ENCODE measurements around the gene SPOPL.
"Not testable (repeated sequence)": the region's sequence is repeated elsewhere in the genome, so short reads cannot be mapped to it uniquely, and the experiment has no call there.

SPOPL gene

GRCh38 chr2:138501425-138502254 is at the start of gene SPOPL:
TSS of gene SPOPL (plus strand) at chr2:138501770. CDS start at chr2:138550217, 48,447 bp downstream.
- peak within 1 kb of the TSS; percentile 81 for H3K27ac ChIP-seq
- TF ChIP-seq, protein P1, sequence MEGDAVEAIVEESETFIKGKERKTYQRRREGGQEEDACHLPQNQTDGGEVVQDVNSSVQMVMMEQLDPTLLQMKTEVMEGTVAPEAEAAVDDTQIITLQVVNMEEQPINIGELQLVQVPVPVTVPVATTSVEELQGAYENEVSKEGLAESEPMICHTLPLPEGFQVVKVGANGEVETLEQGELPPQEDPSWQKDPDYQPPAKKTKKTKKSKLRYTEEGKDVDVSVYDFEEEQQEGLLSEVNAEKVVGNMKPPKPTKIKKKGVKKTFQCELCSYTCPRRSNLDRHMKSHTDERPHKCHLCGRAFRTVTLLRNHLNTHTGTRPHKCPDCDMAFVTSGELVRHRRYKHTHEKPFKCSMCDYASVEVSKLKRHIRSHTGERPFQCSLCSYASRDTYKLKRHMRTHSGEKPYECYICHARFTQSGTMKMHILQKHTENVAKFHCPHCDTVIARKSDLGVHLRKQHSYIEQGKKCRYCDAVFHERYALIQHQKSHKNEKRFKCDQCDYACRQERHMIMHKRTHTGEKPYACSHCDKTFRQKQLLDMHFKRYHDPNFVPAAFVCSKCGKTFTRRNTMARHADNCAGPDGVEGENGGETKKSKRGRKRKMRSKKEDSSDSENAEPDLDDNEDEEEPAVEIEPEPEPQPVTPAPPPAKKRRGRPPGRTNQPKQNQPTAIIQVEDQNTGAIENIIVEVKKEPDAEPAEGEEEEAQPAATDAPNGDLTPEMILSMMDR (conservative IDR thresholded peaks at IDR 0.05): peak; percentile 30
- TF ChIP-seq ZFX (IDR thresholded peaks at IDR 0.05): no peak

GRCh38 chr2:138452324-138452723 is 49.2 kb upstream of the SPOPL start:
- no peak overlapping the region for H3K27ac ChIP-seq
- TF ChIP-seq ZFX (IDR thresholded peaks at IDR 0.05): no peak
- TF ChIP-seq, protein P1 (conservative IDR thresholded peaks at IDR 0.05): no peak

DNA sequence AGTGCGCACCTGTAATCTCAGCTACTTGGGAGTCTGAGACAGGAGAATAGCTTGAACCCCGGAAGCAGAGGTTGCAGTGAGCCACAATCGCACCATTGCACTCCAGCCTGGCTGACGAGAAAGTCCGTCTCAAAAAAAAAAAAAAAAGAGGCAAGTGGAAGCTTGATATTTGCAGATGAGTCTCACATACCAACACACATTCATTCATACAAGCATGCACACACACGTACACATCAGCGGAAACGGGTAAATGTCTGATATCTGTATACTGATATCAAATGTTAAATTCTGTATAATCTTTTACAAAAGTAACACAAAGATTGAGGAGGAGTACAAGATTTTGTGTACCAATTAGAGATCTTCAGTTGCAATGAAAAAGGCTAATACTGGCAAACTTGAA is 47.8 kb upstream of the SPOPL start:
- no peak overlapping the region for H3K27ac ChIP-seq
- TF ChIP-seq, protein P1 (conservative IDR thresholded peaks at IDR 0.05): no peak
- TF ChIP-seq ZFX (IDR thresholded peaks at IDR 0.05): no peak

DNA sequence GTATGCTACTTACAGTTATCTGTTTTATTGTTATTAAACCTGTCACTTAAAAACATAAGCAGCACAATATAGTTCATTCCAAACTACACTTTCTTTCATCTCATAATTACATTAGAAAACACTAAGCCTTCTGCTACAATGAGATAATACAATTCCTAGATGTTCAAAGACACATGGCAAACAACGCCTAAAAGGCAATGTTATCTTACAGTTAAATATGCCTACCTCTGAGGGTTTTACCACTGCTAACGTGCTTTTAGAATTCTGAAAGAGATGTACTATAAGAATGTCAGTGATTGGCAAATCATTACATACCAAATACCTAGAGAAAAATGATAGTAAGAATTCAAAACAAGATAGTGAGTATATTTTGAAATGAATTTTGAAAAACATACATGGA is 46.8 kb upstream of the SPOPL start:
- no peak overlapping the region for H3K27ac ChIP-seq
- TF ChIP-seq ZFX (IDR thresholded peaks at IDR 0.05): no peak
- TF ChIP-seq, protein P1 (conservative IDR thresholded peaks at IDR 0.05): no peak

GRCh38 chr2:138455275-138455674 is 46.3 kb upstream of the SPOPL start:
- H3K27ac ChIP-seq: no peak overlapping the region

DNA sequence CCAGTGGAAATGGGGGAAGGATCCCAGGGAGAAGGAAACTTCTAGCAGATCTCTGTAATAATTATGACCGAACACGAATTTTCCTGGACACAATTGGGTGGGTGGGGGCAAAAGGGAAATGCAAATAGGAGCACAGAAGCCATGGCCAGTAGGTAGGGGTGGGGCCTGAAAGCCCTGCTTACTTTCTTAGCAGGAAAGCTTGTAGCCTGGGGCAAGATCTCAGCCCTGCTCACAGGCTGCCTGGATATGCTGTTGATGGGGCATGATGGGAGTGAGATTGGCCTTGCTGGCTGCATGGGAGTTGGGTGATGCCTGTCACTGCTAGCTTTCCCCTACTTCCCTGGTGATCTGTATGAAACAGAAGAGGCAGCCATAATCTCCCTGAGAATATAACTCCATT is 45.9 kb upstream of the SPOPL start:
- no peak overlapping the region for H3K27ac ChIP-seq
- TF ChIP-seq ZFX (IDR thresholded peaks at IDR 0.05): no peak
- TF ChIP-seq, protein P1 (conservative IDR thresholded peaks at IDR 0.05): no peak

More at GRCh38 chr2:138455275-138455674, 46.3 kb upstream of the SPOPL start:
- TF ChIP-seq ZFX (IDR thresholded peaks at IDR 0.05): no peak
- TF ChIP-seq, protein P1 (conservative IDR thresholded peaks at IDR 0.05): no peak

DNA sequence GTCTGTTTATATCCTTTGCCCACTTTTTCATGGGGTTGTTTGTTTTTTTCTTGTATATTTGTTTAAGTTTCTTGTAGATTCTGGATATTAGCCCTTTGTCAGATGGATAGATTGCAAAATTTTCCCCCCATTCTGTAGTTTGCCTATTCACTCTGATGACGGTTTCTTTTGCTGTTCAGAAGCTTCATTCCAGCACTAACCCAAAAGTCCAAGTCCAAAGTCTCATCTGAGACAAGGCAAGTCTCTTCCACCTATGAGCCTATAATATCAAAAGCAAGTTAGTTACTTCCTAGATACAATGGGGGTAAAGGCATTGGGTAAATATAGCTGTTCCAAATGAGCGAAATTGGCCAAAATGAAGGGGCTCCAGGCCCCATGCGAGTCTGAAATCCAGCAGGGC is 38.9 kb upstream of the SPOPL start:
- H3K27ac ChIP-seq: not testable (repeated sequence)

- TF ChIP-seq, protein P1 (conservative IDR thresholded peaks at IDR 0.05): no peak
- TF ChIP-seq ZFX (IDR thresholded peaks at IDR 0.05): no peak
- H3K27ac ChIP-seq: no peak overlapping the region
These were observed 33.0 kb upstream of the SPOPL start for GRCh38 chr2:138468617-138469016.

Data from C4-2B (cell line).